Amniotic stem cell (primary cell): ENCODE results near the gene GLS.
A peak's percentile ranks its signal among the peaks of the same experiment; 100 is the strongest.
"Not testable (repeated sequence)": the region's sequence is repeated elsewhere in the genome, so short reads cannot be mapped to it uniquely, and the experiment has no call there.

Source experiments
- DNase-seq: peaks from one replicate; lab custom pipeline; 2025; lab: John Stamatoyannopoulos, UW

The GLS gene

GRCh38 chr2:190885844-190886243 is 5.2 kb downstream of the GLS start:
- DNase-seq, result not testable (repeated sequence)

- DNase-seq, result no peak
Measured at GRCh38 chr2:190887089-190887488, 6.5 kb downstream of the GLS start.

GRCh38 chr2:190888449-190888848 is 7.8 kb downstream of the GLS start:
- DNase-seq, result no peak

GRCh38 chr2:190889175-190889943 is 8.7 kb downstream of the GLS start:
- no peak for DNase-seq

- DNase-seq, result no peak
Measured at GRCh38 chr2:190891372-190891771, 10.8 kb downstream of the GLS start.

- DNase-seq, result no peak
Measured at GRCh38 chr2:190891889-190892288, 11.3 kb downstream of the GLS start.

- DNase-seq, result no peak
Measured at GRCh38 chr2:190893157-190893556, 12.5 kb downstream of the GLS start.

- no peak for DNase-seq
Measured at GRCh38 chr2:190896477-190896876, 15.9 kb downstream of the GLS start.

- no peak for DNase-seq
Measured at GRCh38 chr2:190903693-190904450, 23.3 kb downstream of the GLS start.

- no peak for DNase-seq
Measured at GRCh38 chr2:190904640-190905261, 24.1 kb downstream of the GLS start.

- no peak for DNase-seq
Measured at GRCh38 chr2:190908532-190908931, 27.9 kb downstream of the GLS start.

GRCh38 chr2:190909680-190910079 is 29.1 kb downstream of the GLS start:
- DNase-seq, result no peak

- DNase-seq, result no peak
Measured at GRCh38 chr2:190910341-190911136, 29.9 kb downstream of the GLS start.

- DNase-seq, result no peak
Measured at GRCh38 chr2:190911813-190912212, 31.2 kb downstream of the GLS start.

- DNase-seq, result no peak
Measured at GRCh38 chr2:190912726-190913125, 32.1 kb downstream of the GLS start.

GRCh38 chr2:190913725-190914124 is 33.1 kb downstream of the GLS start:
- DNase-seq, result no peak

GRCh38 chr2:190916829-190917228 is 36.2 kb downstream of the GLS start:
- DNase-seq, result no peak

- DNase-seq, result no peak
Measured at GRCh38 chr2:190920085-190920484, 39.5 kb downstream of the GLS start.

- DNase-seq, result no peak
Measured at GRCh38 chr2:190922376-190922775, 41.8 kb downstream of the GLS start.

GRCh38 chr2:190927301-190927700 is 46.7 kb downstream of the GLS start:
- peak; percentile 39 for DNase-seq

GRCh38 chr2:190929919-190930318 is 49.3 kb downstream of the GLS start:
- DNase-seq, result no peak

GRCh38 chr2:190930411-190930810 is 49.8 kb downstream of the GLS start:
- no peak for DNase-seq
